ENCODE results near the gene CRACR2B. TPM values are rescaled to one million over a fixed set of nuclear protein-coding genes. Genes with fewer than 3 reads are reported as not detected.

CRACR2B gene
- total and polyA plus RNA-seq, 2 of the 13 experiments (the other 11 are each of a cell fraction or from before 2014, with no cell fraction given) = 14.9 to 21.0 TPM

DNA sequence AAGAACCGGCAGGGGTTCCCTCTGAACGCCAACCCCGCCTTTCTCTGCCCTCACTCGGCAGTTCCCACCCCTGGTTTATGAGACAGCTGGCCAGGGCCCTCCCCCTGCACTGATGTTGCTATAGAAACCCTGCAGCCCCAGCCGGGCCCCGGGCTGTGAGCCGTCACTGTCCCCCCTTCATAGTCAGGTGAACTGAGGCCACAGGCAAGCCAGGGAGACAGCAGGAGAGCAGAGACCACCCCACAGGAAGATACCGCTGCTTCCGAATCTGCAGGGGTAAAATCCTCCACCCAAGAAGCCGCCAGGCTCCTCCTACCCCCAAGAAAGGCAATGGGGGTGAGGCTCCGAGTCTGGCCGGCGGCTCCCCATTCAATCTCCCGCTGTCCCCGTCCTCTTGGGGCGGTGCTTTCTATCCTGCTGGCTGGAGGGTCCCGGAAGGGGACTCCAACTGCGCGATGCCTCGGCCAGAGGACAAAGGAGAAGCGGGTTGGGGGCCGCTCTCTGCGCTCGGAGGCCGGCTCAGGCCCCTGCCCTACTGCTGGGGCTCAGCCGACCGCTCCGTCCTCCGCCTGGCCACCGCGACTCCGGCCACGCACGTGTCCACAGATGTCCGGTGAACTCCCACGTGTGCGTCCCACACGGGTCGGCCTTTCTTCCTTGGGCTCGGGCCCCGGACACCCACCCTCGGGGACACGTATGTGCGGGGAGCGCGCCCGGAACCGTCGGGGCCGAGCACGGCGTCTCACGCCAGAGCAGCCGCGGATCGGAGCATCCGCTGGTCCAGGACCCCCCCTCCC lies 30.2 kb upstream of the CRACR2B start (continued):
- TF ChIP-seq, protein P1, sequence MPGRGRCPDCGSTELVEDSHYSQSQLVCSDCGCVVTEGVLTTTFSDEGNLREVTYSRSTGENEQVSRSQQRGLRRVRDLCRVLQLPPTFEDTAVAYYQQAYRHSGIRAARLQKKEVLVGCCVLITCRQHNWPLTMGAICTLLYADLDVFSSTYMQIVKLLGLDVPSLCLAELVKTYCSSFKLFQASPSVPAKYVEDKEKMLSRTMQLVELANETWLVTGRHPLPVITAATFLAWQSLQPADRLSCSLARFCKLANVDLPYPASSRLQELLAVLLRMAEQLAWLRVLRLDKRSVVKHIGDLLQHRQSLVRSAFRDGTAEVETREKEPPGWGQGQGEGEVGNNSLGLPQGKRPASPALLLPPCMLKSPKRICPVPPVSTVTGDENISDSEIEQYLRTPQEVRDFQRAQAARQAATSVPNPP (CRISPR knock-in tag; IDR thresholded peaks at IDR 0.05) = no peak
- TF ChIP-seq POLR2G (IDR thresholded peaks at IDR 0.05; ENCODE audit: low read depth, low read length) = 0 out of 2 replicates have a peak, but pooled peaks have one; percentile 14
- no peak for TF ChIP-seq ZNF251 (CRISPR knock-in tag; IDR thresholded peaks at IDR 0.05)
- TF ChIP-seq NFYC (CRISPR knock-in tag; IDR thresholded peaks at IDR 0.05) = no peak
- no peak for TF ChIP-seq ZNF441 (CRISPR knock-in tag; IDR thresholded peaks at IDR 0.05; ENCODE audit: borderline replicate concordance)
- no peak for TF ChIP-seq ZNF660 (CRISPR knock-in tag; IDR thresholded peaks at IDR 0.05; ENCODE audit: borderline replicate concordance, low read depth)
- TF ChIP-seq MXI1 (IDR thresholded peaks at IDR 0.05; ENCODE audit: borderline replicate concordance, low read depth, low read length) = peak; percentile 62; the same call in 1 of the 3 replicates
- peak; percentile 58; the same call in 1 of the 2 replicates for TF ChIP-seq BRD4 (CRISPR knock-in tag; IDR thresholded peaks at IDR 0.05)
- peak; percentile 60; the same call in 1 of the 2 replicates for TF ChIP-seq ZNF891 (CRISPR knock-in tag; IDR thresholded peaks at IDR 0.05)
- TF ChIP-seq ZNF224 (CRISPR knock-in tag; IDR thresholded peaks at IDR 0.05) = 0 out of 2 replicates have a peak, but pooled peaks have one; percentile 70
- TF ChIP-seq, protein P2, sequence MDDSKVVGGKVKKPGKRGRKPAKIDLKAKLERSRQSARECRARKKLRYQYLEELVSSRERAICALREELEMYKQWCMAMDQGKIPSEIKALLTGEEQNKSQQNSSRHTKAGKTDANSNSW (CRISPR knock-in tag; IDR thresholded peaks at IDR 0.05; ENCODE audit: borderline replicate concordance) = no peak
- peak; percentile 14; the same call in 1 of the 2 replicates for TF ChIP-seq GPN1 (CRISPR knock-in tag; IDR thresholded peaks at IDR 0.05; ENCODE audit: borderline replicate concordance)
- TF ChIP-seq ZNF264 (CRISPR knock-in tag; IDR thresholded peaks at IDR 0.05) = no peak
- no peak for TF ChIP-seq HOXA7 (CRISPR knock-in tag; IDR thresholded peaks at IDR 0.05)
- TF ChIP-seq, protein P3, sequence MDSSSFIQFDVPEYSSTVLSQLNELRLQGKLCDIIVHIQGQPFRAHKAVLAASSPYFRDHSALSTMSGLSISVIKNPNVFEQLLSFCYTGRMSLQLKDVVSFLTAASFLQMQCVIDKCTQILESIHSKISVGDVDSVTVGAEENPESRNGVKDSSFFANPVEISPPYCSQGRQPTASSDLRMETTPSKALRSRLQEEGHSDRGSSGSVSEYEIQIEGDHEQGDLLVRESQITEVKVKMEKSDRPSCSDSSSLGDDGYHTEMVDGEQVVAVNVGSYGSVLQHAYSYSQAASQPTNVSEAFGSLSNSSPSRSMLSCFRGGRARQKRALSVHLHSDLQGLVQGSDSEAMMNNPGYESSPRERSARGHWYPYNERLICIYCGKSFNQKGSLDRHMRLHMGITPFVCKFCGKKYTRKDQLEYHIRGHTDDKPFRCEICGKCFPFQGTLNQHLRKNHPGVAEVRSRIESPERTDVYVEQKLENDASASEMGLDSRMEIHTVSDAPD (CRISPR knock-in tag; IDR thresholded peaks at IDR 0.05) = no peak
- TF ChIP-seq LCORL (IDR thresholded peaks at IDR 0.05) = no peak
- TF ChIP-seq LCORL (CRISPR knock-in tag; IDR thresholded peaks at IDR 0.05) = no peak
- TF ChIP-seq SAP130 (CRISPR knock-in tag; IDR thresholded peaks at IDR 0.05; ENCODE audit: low read depth) = peak; percentile 78
- peak; percentile 74 for TF ChIP-seq RFX1 (IDR thresholded peaks at IDR 0.05)
- no peak for TF ChIP-seq ZFP36L2 (CRISPR knock-in tag; IDR thresholded peaks at IDR 0.05)
- TF ChIP-seq TBX3 (IDR thresholded peaks at IDR 0.05; ENCODE audit: borderline replicate concordance) = no peak
- TF ChIP-seq, protein P4, sequence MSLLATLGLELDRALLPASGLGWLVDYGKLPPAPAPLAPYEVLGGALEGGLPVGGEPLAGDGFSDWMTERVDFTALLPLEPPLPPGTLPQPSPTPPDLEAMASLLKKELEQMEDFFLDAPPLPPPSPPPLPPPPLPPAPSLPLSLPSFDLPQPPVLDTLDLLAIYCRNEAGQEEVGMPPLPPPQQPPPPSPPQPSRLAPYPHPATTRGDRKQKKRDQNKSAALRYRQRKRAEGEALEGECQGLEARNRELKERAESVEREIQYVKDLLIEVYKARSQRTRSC (CRISPR knock-in tag; IDR thresholded peaks at IDR 0.05; ENCODE audit: low read depth) = no peak
- TF ChIP-seq ZNF772 (CRISPR knock-in tag; IDR thresholded peaks at IDR 0.05) = no peak
- TF ChIP-seq, protein P5, sequence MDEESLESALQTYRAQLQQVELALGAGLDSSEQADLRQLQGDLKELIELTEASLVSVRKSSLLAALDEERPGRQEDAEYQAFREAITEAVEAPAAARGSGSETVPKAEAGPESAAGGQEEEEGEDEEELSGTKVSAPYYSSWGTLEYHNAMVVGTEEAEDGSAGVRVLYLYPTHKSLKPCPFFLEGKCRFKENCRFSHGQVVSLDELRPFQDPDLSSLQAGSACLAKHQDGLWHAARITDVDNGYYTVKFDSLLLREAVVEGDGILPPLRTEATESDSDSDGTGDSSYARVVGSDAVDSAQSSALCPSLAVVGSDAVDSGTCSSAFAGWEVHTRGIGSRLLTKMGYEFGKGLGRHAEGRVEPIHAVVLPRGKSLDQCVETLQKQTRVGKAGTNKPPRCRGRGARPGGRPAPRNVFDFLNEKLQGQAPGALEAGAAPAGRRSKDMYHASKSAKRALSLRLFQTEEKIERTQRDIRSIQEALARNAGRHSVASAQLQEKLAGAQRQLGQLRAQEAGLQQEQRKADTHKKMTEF (CRISPR knock-in tag; IDR thresholded peaks at IDR 0.05) = no peak; the same call in 1 of the 2 replicates
- TF ChIP-seq, protein P6, sequence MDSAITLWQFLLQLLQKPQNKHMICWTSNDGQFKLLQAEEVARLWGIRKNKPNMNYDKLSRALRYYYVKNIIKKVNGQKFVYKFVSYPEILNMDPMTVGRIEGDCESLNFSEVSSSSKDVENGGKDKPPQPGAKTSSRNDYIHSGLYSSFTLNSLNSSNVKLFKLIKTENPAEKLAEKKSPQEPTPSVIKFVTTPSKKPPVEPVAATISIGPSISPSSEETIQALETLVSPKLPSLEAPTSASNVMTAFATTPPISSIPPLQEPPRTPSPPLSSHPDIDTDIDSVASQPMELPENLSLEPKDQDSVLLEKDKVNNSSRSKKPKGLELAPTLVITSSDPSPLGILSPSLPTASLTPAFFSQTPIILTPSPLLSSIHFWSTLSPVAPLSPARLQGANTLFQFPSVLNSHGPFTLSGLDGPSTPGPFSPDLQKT (CRISPR knock-in tag; IDR thresholded peaks at IDR 0.05; ENCODE audit: borderline replicate concordance) = peak; percentile 34; the same call in 1 of the 2 replicates

All from HepG2 (cell line).